HCT116 (cell line): ENCODE results near the gene DAAM1. TPM values are rescaled to one million over a fixed set of nuclear protein-coding genes. Genes with fewer than 3 reads are reported as not detected.

Experiments
- ATAC-seq: fragments of 200-7000 bp; cut with Tn5 transposase; 2 replicates; pipeline ENCODE4 v1.9.1; 2020; ENCODE audit warnings: mild to moderate bottlenecking, moderate library complexity
- BruUV-seq: library from RNA; stranded (reverse); fragments of 400-500 nt; replicated peaks from 2 replicates; lab custom pipeline; 2021; lab: Mats Ljungman, UMichigan
- CTCF ChIA-PET: fragments of 300-600 bp; sonication (Branson Sonifier 250); formaldehyde crosslinking; loops from one replicate; lab custom pipeline; 2021; ENCODE audit warnings: antibody characterized with exemption; lab: Charles Lee
- POLR2A ChIA-PET: fragments of 300-600, 350-600 bp; sonication (Branson Sonifier 250); formaldehyde crosslinking; loops from one replicate; lab custom pipeline; 2021; ENCODE audit warnings: antibody characterized with exemption; lab: Charles Lee
- RAD21 ChIA-PET, 2 experiments: fragments of 300-600 bp; sonication (Branson Sonifier 250); formaldehyde crosslinking; loops; one replicate each; lab custom pipeline; 2023; ENCODE audit warnings: low total read pairs in 2 of 2; ENCODE audit not compliant: uncharacterized antibody in 2 of 2, unreplicated experiment in 2 of 2, low non-redundant PET in 1 of 2; lab: Charles Lee
- DNase-seq: peaks from one replicate; pipeline ENCODE4 v3.0.0-alpha.2; 2010; ENCODE audit warnings: low read depth, low spot score
- H2AFZ ChIP-seq: fragments of 200-600 bp; shearing (Covaris generic), sonication (generic); 2 replicates; pipeline ENCODE4 v1.6.1; 2017; ENCODE audit warnings: low read depth, mixed run types, mixed read lengths, antibody characterized with exemption, low read length; ENCODE audit not compliant: poor library complexity, severe bottlenecking
- H3K27ac ChIP-seq: 2 replicates; pipeline ENCODE4 v1.5.1; 2012; ENCODE audit warnings: low read depth, low read length
- H3K27me3 ChIP-seq: fragments of 200-600 bp; sonication (generic); 2 replicates; pipeline ENCODE4 v1.6.1; 2016; ENCODE audit warnings: mixed run types, low read length, mixed read lengths; ENCODE audit not compliant: insufficient read depth
- H3K36me3 ChIP-seq, 2 experiments: fragments of 200-500 bp in 1 of 2; fragments of 200-600 bp in 1 of 2; sonication (Bioruptor generic) in 1 of 2; sonication (generic) in 1 of 2; 2 replicates each; pipeline versions ENCODE4 v1.5.1 to v1.6.1; 2014 to 2016; ENCODE audit warnings: low read length in 2 of 2, inconsistent platforms in 1 of 2, mixed read lengths in 1 of 2, mixed run types in 1 of 2; ENCODE audit not compliant: insufficient read depth in 2 of 2, control insufficient read depth in 1 of 2
- H3K4me1 ChIP-seq, 2 experiments: fragments of 200-600 bp in 1 of 2; sonication (generic) in 1 of 2; 2 replicates each; pipeline versions ENCODE4 v1.5.1 to v1.6.1; 2012 to 2017; ENCODE audit warnings: low read length in 2 of 2, inconsistent platforms in 1 of 2, mild to moderate bottlenecking in 1 of 2, mixed read lengths in 1 of 2, mixed run types in 1 of 2, moderate library complexity in 1 of 2; ENCODE audit not compliant: insufficient read depth in 2 of 2, control insufficient read depth in 1 of 2
- H3K4me2 ChIP-seq: fragments of 200-600 bp; sonication (generic); 2 replicates; pipeline ENCODE4 v1.6.1; 2017; ENCODE audit warnings: mixed run types, low read length, mixed read lengths
- H3K4me3 ChIP-seq, 2 experiments: fragments of 200-600 bp in 1 of 2; sonication (generic) in 1 of 2; replicated peaks in 1 of 2; 2 replicates each; pipeline ENCODE4 v1.5.1; 2011 to 2016; ENCODE audit warnings: low read length in 2 of 2, control low read depth in 1 of 2, low read depth in 1 of 2, mild to moderate bottlenecking in 1 of 2, mixed read lengths in 1 of 2, mixed run types in 1 of 2
- H3K79me2 ChIP-seq: fragments of 200-600 bp; sonication (generic); 2 replicates; pipeline ENCODE4 v1.6.1; 2017; ENCODE audit warnings: mild to moderate bottlenecking, mixed run types, low read length, moderate library complexity, mixed read lengths; ENCODE audit not compliant: insufficient read depth
- H3K9ac ChIP-seq: fragments of 200-600 bp; sonication (generic); 2 replicates; pipeline ENCODE4 v1.6.1; 2016; ENCODE audit warnings: low read length, mixed read lengths
- H3K9me2 ChIP-seq: fragments of 200-600 bp; sonication (generic), shearing (Covaris generic); 2 replicates; pipeline ENCODE4 v1.6.1; 2017; ENCODE audit warnings: mixed run types, mild to moderate bottlenecking, moderate library complexity; ENCODE audit not compliant: insufficient read depth
- H3K9me3 ChIP-seq, 2 experiments: fragments of 200-500 bp in 1 of 2; fragments of 200-600 bp in 1 of 2; sonication (Bioruptor generic) in 1 of 2; sonication (generic) in 1 of 2; 2 replicates each; pipeline ENCODE4 v1.6.1; 2014 to 2017; ENCODE audit warnings: low read length in 2 of 2, mixed read lengths in 2 of 2, inconsistent platforms in 1 of 2, low read depth in 1 of 2, mild to moderate bottlenecking in 1 of 2, mixed run types in 1 of 2, moderate library complexity in 1 of 2; ENCODE audit not compliant: control insufficient read depth in 1 of 2, insufficient read depth in 1 of 2
- H4K20me1 ChIP-seq: fragments of 200-600 bp; sonication (generic), shearing (Covaris generic); 2 replicates; pipeline ENCODE4 v1.6.1; 2017; ENCODE audit warnings: mixed run types, mild to moderate bottlenecking, moderate library complexity; ENCODE audit not compliant: insufficient read depth
- CTCF ChIP-seq, 3 experiments: fragments of 200-600 bp in 1 of 3; sonication (generic) in 1 of 3; IDR thresholded peaks in 2 of 3; conservative IDR thresholded peaks in 1 of 3; 2 replicates each; pipeline ENCODE4 v1.5.1; 2012 to 2017; ENCODE audit warnings: low read depth in 2 of 3, low read length in 2 of 3, antibody characterized with exemption in 1 of 3, borderline replicate concordance in 1 of 3, control low read depth in 1 of 3, mild to moderate bottlenecking in 1 of 3, mixed read lengths in 1 of 3, mixed run types in 1 of 3, moderate library complexity in 1 of 3; ENCODE audit not compliant: insufficient read depth in 1 of 3
- EGR1 ChIP-seq: IDR thresholded peaks from 2 replicates; pipeline ENCODE4 v1.6.1; 2012; ENCODE audit warnings: low read depth
- ELF1 ChIP-seq: IDR thresholded peaks from 2 replicates; pipeline ENCODE4 v1.6.1; 2012; ENCODE audit warnings: low read depth, borderline replicate concordance
- EZH2phosphoT487 ChIP-seq: fragments of 200-600 bp; IDR thresholded peaks from 2 replicates; pipeline ENCODE4 v1.6.1; 2018; ENCODE audit warnings: antibody characterized with exemption, borderline replicate concordance
- JUND ChIP-seq: IDR thresholded peaks from 2 replicates; pipeline ENCODE4 v1.6.1; 2012
- MAX ChIP-seq: IDR thresholded peaks from 2 replicates; pipeline ENCODE4 v1.6.1; 2012
- POLR2A ChIP-seq: IDR thresholded peaks from 2 replicates; pipeline ENCODE4 v1.7.0; 2011; ENCODE audit warnings: borderline replicate concordance; ENCODE audit not compliant: insufficient read depth, insufficient read length; ENCODE audit errors: extremely low read depth
- POLR2AphosphoS5 ChIP-seq: IDR thresholded peaks from 2 replicates; pipeline ENCODE4 v1.6.1; 2011; ENCODE audit warnings: mild to moderate bottlenecking, low read depth, low read length, moderate library complexity
- SIN3A ChIP-seq: IDR thresholded peaks from 2 replicates; pipeline ENCODE4 v1.6.1; 2012; ENCODE audit warnings: low read depth
- SP1 ChIP-seq: IDR thresholded peaks from 2 replicates; pipeline ENCODE4 v1.6.1; 2012; ENCODE audit warnings: low read depth
- SRF ChIP-seq: IDR thresholded peaks from 2 replicates; pipeline ENCODE4 v1.6.1; 2012; ENCODE audit warnings: low read depth
- TCF7L2 ChIP-seq: IDR thresholded peaks from 2 replicates; pipeline ENCODE4 v1.7.0; 2011; ENCODE audit warnings: borderline replicate concordance, inconsistent platforms; ENCODE audit not compliant: insufficient read depth, insufficient read length; ENCODE audit errors: extremely low read depth
- YY1 ChIP-seq: IDR thresholded peaks from 2 replicates; pipeline ENCODE4 v1.6.1; 2011; ENCODE audit warnings: low read length, low read depth, moderate library complexity, mild to moderate bottlenecking; ENCODE audit not compliant: insufficient replicate concordance; ENCODE audit errors: extremely low read depth
- intact Hi-C: fragments of 100-400 bp; cut with micrococcal nuclease; formaldehyde crosslinking; loops from 2 replicates; pipeline ENCODE4 v1.10.0; 2022
- total RNA-seq: library from RNA; stranded (reverse); gene quantifications from one replicate; pipeline ENCODE4 v1.2.1, GENCODE V29; 2021; ENCODE audit not compliant: unreplicated experiment
- TF ChIP-seq, protein P1 (sequence below): IDR thresholded peaks from 2 replicates; pipeline ENCODE4 v1.6.1; 2011; ENCODE audit warnings: mild to moderate bottlenecking, low read length, moderate library complexity; ENCODE audit not compliant: insufficient replicate concordance; ENCODE audit errors: extremely low read depth
- TF ChIP-seq, protein P2 (sequence below): IDR thresholded peaks from 2 replicates; pipeline ENCODE4 v1.6.1; 2012

Gene DAAM1
- total RNA-seq, 1 experiment from 2014 or later: 10.7 TPM

- DNase-seq (no peak), ATAC-seq (no peak)
- H3K79me2 ChIP-seq: no peaks in the 10 kb centered on the region
- H2AFZ ChIP-seq: no peak overlapping the region
- H3K27ac ChIP-seq: no peak overlapping the region
- TF ChIP-seq SIN3A (no peak), MAX (no peak), TCF7L2 (no peak)
- TF ChIP-seq, all 23 proteins: peak for 0
- POLR2A ChIA-PET: no interaction called here
- Histone ChIP-seq H3K9ac (no peak overlapping the region), H3K4me3 (no peak overlapping the region), H3K4me1 (no peaks in the 10 kb centered on the region), H3K4me2 (no peak overlapping the region), H3K9me3 (no peaks in the 10 kb centered on the region), H4K20me1 (no peaks in the 10 kb centered on the region), H3K27me3 (no peaks in the 10 kb centered on the region), H3K9me2 (no peaks in the 10 kb centered on the region), H3K36me3 (no peaks in the 10 kb centered on the region)
- CTCF ChIA-PET: no interaction called here
- BruUV-seq: no TSS peak
- RAD21 ChIA-PET: no interaction called here
- intact Hi-C loops: no loop called here
Measured at GRCh38 chr14:59215757-59216156, 27.3 kb downstream of the DAAM1 start.

- intact Hi-C loops: no loop called here
- no peak overlapping the region for H2AFZ ChIP-seq
- no peaks in the 10 kb centered on the region for H3K79me2 ChIP-seq
- DNase-seq (no peak), ATAC-seq (no peak)
- H3K27ac ChIP-seq: no peak overlapping the region
- POLR2A ChIA-PET: no interaction called here
- H3K27me3 ChIP-seq: no peaks in the 10 kb centered on the region
- no peak overlapping the region for H3K4me2 ChIP-seq
- H3K4me1 ChIP-seq: no peaks in the 10 kb centered on the region
- H3K4me3 ChIP-seq: no peak overlapping the region
- H3K9me2 ChIP-seq: no peaks in the 10 kb centered on the region
- CTCF ChIA-PET: no interaction called here
- no peaks in the 10 kb centered on the region for H3K36me3 ChIP-seq
- RAD21 ChIA-PET: no interaction called here
- H4K20me1 ChIP-seq: no peaks in the 10 kb centered on the region
- H3K9me3 ChIP-seq: no peaks in the 10 kb centered on the region
- BruUV-seq: no TSS peak
- H3K9ac ChIP-seq: no peak overlapping the region
- no peak for TF ChIP-seq CTCF (IDR thresholded peaks at IDR 0.05 in 2 of 3, conservative IDR thresholded peaks at IDR 0.05 in 1 of 3; ENCODE audit: borderline replicate concordance in 1 of 3, insufficient read depth in 1 of 3, low read depth in 2 of 3, low read length in 2 of 3)
- no peak for TF ChIP-seq POLR2AphosphoS5
- no peak for TF ChIP-seq EZH2phosphoT487
- TF ChIP-seq, protein P1, sequence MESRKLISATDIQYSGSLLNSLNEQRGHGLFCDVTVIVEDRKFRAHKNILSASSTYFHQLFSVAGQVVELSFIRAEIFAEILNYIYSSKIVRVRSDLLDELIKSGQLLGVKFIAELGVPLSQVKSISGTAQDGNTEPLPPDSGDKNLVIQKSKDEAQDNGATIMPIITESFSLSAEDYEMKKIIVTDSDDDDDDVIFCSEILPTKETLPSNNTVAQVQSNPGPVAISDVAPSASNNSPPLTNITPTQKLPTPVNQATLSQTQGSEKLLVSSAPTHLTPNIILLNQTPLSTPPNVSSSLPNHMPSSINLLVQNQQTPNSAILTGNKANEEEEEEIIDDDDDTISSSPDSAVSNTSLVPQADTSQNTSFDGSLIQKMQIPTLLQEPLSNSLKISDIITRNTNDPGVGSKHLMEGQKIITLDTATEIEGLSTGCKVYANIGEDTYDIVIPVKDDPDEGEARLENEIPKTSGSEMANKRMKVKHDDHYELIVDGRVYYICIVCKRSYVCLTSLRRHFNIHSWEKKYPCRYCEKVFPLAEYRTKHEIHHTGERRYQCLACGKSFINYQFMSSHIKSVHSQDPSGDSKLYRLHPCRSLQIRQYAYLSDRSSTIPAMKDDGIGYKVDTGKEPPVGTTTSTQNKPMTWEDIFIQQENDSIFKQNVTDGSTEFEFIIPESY: no peak
- TF ChIP-seq JUND: no peak
- no peak for TF ChIP-seq YY1
- TF ChIP-seq SIN3A: no peak
- no peak for TF ChIP-seq MAX
- TF ChIP-seq, protein P2, sequence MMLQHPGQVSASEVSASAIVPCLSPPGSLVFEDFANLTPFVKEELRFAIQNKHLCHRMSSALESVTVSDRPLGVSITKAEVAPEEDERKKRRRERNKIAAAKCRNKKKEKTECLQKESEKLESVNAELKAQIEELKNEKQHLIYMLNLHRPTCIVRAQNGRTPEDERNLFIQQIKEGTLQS: no peak
- no peak for TF ChIP-seq SRF
- TF ChIP-seq EGR1: no peak
- TF ChIP-seq POLR2A: no peak
- TF ChIP-seq SP1: no peak
- TF ChIP-seq TCF7L2: no peak
- no peak for TF ChIP-seq ELF1
Measured at GRCh38 chr14:59217011-59217410, 28.5 kb downstream of the DAAM1 start.
